Measurements from ENCODE around the gene SFT2D2. TPM values are rescaled to one million over a fixed set of nuclear protein-coding genes. Genes with fewer than 3 reads are reported as not detected.

Gene SFT2D2
- total RNA-seq, 1 experiment from 2014 or later, result 32.1 TPM

DNA sequence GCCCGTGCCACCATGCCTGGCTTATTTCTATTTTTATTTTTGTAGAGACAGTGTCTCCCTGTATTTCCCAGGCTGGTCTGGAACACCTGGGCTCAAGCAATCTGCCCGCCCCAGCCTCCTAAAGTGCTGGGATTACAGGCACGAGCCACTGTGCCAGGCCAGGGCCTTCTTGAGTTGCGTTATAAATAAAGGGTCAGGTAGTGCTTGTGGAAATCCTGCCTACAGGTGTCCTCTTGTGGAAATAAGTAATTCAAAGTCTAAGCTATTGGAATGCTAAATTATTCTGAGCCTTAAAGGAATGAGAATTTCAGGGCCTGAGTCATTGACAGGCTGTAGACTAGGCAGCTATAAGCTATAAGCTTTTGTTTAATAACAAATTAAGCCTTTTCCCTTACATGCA is 8.1 kb upstream of the SFT2D2 start:
- no peak overlapping the region for H2BK20ac ChIP-seq (ENCODE audit: low read depth, low read length, poor library complexity, severe bottlenecking)
- H3K27me3 ChIP-seq (ENCODE audit: insufficient read depth, low read length), result no peaks in the 10 kb centered on the region
- no peak overlapping the region for H4K5ac ChIP-seq (ENCODE audit: insufficient read length, low read depth, low read length)
- TF ChIP-seq, protein P1, sequence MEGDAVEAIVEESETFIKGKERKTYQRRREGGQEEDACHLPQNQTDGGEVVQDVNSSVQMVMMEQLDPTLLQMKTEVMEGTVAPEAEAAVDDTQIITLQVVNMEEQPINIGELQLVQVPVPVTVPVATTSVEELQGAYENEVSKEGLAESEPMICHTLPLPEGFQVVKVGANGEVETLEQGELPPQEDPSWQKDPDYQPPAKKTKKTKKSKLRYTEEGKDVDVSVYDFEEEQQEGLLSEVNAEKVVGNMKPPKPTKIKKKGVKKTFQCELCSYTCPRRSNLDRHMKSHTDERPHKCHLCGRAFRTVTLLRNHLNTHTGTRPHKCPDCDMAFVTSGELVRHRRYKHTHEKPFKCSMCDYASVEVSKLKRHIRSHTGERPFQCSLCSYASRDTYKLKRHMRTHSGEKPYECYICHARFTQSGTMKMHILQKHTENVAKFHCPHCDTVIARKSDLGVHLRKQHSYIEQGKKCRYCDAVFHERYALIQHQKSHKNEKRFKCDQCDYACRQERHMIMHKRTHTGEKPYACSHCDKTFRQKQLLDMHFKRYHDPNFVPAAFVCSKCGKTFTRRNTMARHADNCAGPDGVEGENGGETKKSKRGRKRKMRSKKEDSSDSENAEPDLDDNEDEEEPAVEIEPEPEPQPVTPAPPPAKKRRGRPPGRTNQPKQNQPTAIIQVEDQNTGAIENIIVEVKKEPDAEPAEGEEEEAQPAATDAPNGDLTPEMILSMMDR (conservative IDR thresholded peaks at IDR 0.05), result no peak
- H3K79me2 ChIP-seq (ENCODE audit: insufficient read depth, low read length), result no peaks in the 10 kb centered on the region
- H2AK5ac ChIP-seq (ENCODE audit: insufficient read length, low read length), result no peak overlapping the region
- no peaks in the 10 kb centered on the region for H3K23me2 ChIP-seq (ENCODE audit: insufficient read length, low read depth, low read length, poor library complexity, severe bottlenecking)
- Mint-ChIP-seq H3K36me3 (ENCODE audit: insufficient read depth in 1 of 3, low read depth in 3 of 3) (peaks cover 0 to 8% (median 0%) of the 10 kb centered on the region in 3 experiments; a peak in 1 of 7 replicates), H3K27ac (peak overlapping the region in 1 of 3 experiments; percentile 28; a peak in 2 of 7 replicates), H3K4me3 (no peak overlapping the region), H3K4me1 (peaks cover 21 to 22% of the 10 kb centered on the region in 2 experiments), H3K27me3 (ENCODE audit: low read depth) (0 out of 2 replicates have a peak, but pooled peaks cover 2% of the 10 kb centered on the region), H3K9me3 (peaks cover 5 to 8% of the 10 kb centered on the region in 2 experiments)
- H3K4ac ChIP-seq (ENCODE audit: low read depth, low read length), result no peak overlapping the region
- no peak overlapping the region for H2BK5ac ChIP-seq (ENCODE audit: insufficient read length, low read length)
- WGBS (ENCODE audit: extremely low coverage, insufficient read length, low lambda C conversion rate), result no CpG with 5 or more reads among the region's 4 CpGs
- no peak overlapping the region for H3K9ac ChIP-seq (ENCODE audit: extremely low read depth, insufficient read length, low read length)
- H4K8ac ChIP-seq (replicated peaks; ENCODE audit: insufficient read length, low read depth, low read length), result no peak overlapping the region
- no peak overlapping the region for H4K91ac ChIP-seq (ENCODE audit: insufficient read length, low read depth, low read length)
- H3K18ac ChIP-seq (ENCODE audit: insufficient read length, low read depth, low read length), result no peak overlapping the region
- H4K20me1 ChIP-seq (ENCODE audit: control insufficient read depth, insufficient read depth, insufficient read length), result no peaks in the 10 kb centered on the region
- no peaks in the 10 kb centered on the region for H3K79me1 ChIP-seq (ENCODE audit: insufficient read depth, low read depth, low read length, poor library complexity, severe bottlenecking)
- no peaks in the 10 kb centered on the region for H3K9me3 ChIP-seq (ENCODE audit: control insufficient read depth, low read depth, low read length)
- H2BK120ac ChIP-seq (ENCODE audit: low read depth, low read length, poor library complexity, severe bottlenecking), result no peak overlapping the region
- H3T11ph ChIP-seq (ENCODE audit: low read length), result no peak overlapping the region
- no peak overlapping the region for H3K14ac ChIP-seq (ENCODE audit: insufficient read depth, low read length)
- H3K56ac ChIP-seq (ENCODE audit: insufficient read length, low read depth, low read length), result no peak overlapping the region
- DNase-seq, result no peak
- no peak overlapping the region for H2BK15ac ChIP-seq (ENCODE audit: low read depth, low read length)
- no peak overlapping the region for H3K27ac ChIP-seq (ENCODE audit: insufficient read length, low read depth, low read length)
- H3K23ac ChIP-seq (ENCODE audit: insufficient read length, low read depth, low read length), result no peak overlapping the region
- H2AFZ ChIP-seq (ENCODE audit: low read length), result no peak overlapping the region
- no peak overlapping the region for H2BK12ac ChIP-seq (ENCODE audit: insufficient read length, low read depth, low read length)
- no peak overlapping the region for H3K4me2 ChIP-seq (ENCODE audit: insufficient read depth, insufficient read length, low read length)
- no peaks in the 10 kb centered on the region; the same call in 1 of the 2 replicates for H3K4me1 ChIP-seq (ENCODE audit: insufficient read depth, low read length)

Measured in H9 (cell line).